ES-I3 (cell line): ENCODE measurements around the gene BCO1.

Experiments
- H3K36me3 ChIP-seq: 2 replicates; pipeline ENCODE4 v1.6.1; 2013; ENCODE audit warnings: mild to moderate bottlenecking, low read length, control low read depth, moderate library complexity; ENCODE audit not compliant: insufficient read depth
- H3K4me1 ChIP-seq: 2 replicates; pipeline ENCODE4 v1.6.1; 2013; ENCODE audit warnings: mild to moderate bottlenecking, control low read depth, low read length; ENCODE audit not compliant: insufficient read depth
- H3K9ac ChIP-seq: 2 replicates; pipeline ENCODE4 v1.6.1; 2013; ENCODE audit warnings: low read depth, mild to moderate bottlenecking, low read length, moderate library complexity
- H3K9me3 ChIP-seq: 2 replicates; pipeline ENCODE4 v1.6.1; 2013; ENCODE audit warnings: mild to moderate bottlenecking, low read length, moderate library complexity; ENCODE audit not compliant: control insufficient read depth, insufficient read depth

Gene BCO1

GRCh38 chr16:81238296-81239011 is at the start of gene BCO1:
BCO1 (plus strand) TSS chr16:81238689; CDS start chr16:81238909, 220 bp downstream.
- H3K4me1 ChIP-seq, result peaks cover 9% of the 10 kb centered on the region; the same call in 1 of the 2 replicates
- no peaks in the 10 kb centered on the region for H3K36me3 ChIP-seq
- peak within 1 kb of the TSS; percentile 45; the same call in 1 of the 2 replicates for H3K9ac ChIP-seq
- H3K9me3 ChIP-seq, result no peaks in the 10 kb centered on the region

DNA sequence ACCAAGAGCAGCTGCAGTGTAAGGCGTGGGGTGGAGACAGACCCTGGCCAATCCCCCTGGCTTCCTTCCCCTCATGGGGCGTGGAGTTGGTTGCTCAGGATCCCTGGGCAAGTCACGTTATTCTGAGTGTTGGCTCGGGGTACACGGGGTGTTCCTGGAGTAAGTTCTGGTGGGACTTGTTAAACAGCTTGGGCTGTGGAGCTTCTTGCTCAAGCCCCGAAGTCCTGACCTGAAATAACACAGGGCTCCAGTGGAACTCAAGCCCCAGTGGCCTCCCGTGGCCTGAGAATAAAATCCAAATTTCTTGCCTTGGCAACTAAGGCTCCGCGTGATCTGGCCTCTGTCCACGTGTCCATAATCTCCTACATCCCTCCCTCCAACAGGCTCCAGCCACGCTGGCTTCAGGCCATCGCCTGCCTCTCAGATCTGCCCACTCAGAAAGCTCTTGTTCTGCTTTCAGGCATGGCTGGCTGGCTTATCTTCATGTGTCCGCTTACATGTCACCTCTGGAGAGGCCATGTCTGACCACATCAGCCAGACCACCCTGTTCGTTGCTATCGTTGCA is 49.3 kb upstream of the BCO1 start:
- no peak overlapping the region for H3K9ac ChIP-seq

DNA sequence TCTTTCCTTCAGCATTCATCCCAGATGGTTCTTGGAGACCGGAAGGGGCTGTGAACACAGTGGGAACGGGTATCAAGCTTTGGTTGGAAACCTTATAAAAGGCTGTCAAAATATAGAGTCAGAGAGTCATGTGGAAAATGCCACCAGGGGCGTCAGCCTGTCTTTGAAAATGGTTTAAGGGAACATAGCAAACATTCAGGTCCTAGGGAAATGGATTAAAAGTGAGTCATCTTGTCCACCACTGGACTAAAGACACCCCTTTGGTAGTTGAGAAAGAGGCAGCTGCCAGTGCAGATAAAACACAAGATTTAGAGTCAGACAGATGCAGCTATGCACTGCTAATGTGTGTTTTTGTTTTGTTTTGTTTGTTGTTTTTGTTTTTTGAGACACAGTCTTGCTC is 47.8 kb upstream of the BCO1 start:
- Histone ChIP-seq H3K4me1 (no peaks in the 10 kb centered on the region), H3K9ac (no peak overlapping the region), H3K36me3 (no peaks in the 10 kb centered on the region), H3K9me3 (no peaks in the 10 kb centered on the region)

More for the DNA sequence above, 49.3 kb upstream of the BCO1 start:
- Histone ChIP-seq H3K36me3 (no peaks in the 10 kb centered on the region), H3K4me1 (no peaks in the 10 kb centered on the region), H3K9me3 (no peaks in the 10 kb centered on the region)

- no peak overlapping the region for H3K9ac ChIP-seq
- no peaks in the 10 kb centered on the region for H3K36me3 ChIP-seq
- H3K4me1 ChIP-seq, result no peaks in the 10 kb centered on the region
- no peaks in the 10 kb centered on the region for H3K9me3 ChIP-seq
These were observed 42.5 kb upstream of the BCO1 start for GRCh38 chr16:81195885-81196534.

- no peaks in the 10 kb centered on the region for H3K36me3 ChIP-seq
These were observed 39.9 kb upstream of the BCO1 start for GRCh38 chr16:81198635-81199034.

GRCh38 chr16:81201267-81201666 is 37.2 kb upstream of the BCO1 start:
- Histone ChIP-seq H3K4me1 (no peaks in the 10 kb centered on the region), H3K9ac (no peak overlapping the region), H3K36me3 (no peaks in the 10 kb centered on the region), H3K9me3 (no peaks in the 10 kb centered on the region)

More at GRCh38 chr16:81198635-81199034, 39.9 kb upstream of the BCO1 start:
- no peaks in the 10 kb centered on the region for H3K4me1 ChIP-seq
- no peaks in the 10 kb centered on the region for H3K9me3 ChIP-seq
- no peak overlapping the region for H3K9ac ChIP-seq

DNA sequence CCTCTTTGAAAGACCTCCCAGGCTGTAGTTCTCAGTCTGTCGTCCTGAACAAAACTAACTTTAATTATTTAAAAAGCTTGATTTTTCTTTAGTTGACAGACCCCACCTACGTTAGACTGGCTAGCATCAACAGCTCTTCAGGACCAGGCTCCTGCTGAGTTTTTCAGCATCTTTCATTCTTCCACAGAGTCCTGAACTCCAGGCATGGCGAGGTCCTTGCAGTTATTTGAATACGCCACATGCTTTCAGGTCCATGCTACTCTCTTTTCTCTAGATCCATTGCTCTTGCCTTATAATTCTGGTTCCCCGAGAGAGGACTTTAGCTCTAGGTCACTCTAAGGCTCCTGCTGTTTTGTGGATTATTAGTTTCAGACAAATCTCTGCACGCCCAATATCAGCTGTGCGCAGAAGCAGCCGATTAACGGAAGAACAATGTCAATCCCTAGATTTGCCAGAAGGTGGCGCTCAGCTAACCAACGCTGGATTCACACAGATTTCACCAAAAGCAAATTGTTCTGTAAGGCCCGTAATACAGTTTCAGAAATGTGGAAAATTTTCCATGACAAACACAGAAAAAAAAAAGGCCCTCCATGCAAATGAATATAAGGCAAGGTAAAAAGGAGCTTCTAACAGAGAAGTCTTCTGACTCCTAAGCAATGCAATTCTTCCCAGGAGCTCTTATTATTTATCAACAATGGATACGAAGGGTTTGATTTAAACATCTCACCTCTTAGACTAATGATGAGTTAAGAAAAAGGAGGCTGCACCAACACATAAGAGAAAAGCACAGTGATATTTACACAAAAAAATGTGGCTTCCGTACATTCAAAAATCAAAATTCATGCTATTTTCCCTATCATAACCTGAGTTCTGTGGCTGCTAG is 33.5 kb upstream of the BCO1 start:
- no peak overlapping the region for H3K9ac ChIP-seq
- H3K36me3 ChIP-seq, result no peaks in the 10 kb centered on the region
- H3K4me1 ChIP-seq, result no peaks in the 10 kb centered on the region
- H3K9me3 ChIP-seq, result no peaks in the 10 kb centered on the region

- no peaks in the 10 kb centered on the region for H3K9me3 ChIP-seq
- no peaks in the 10 kb centered on the region for H3K36me3 ChIP-seq
- H3K9ac ChIP-seq, result no peak overlapping the region
- H3K4me1 ChIP-seq, result no peaks in the 10 kb centered on the region
These were observed 31.4 kb upstream of the BCO1 start for GRCh38 chr16:81207076-81207475.

- no peaks in the 10 kb centered on the region for H3K9me3 ChIP-seq
- H3K9ac ChIP-seq, result no peak overlapping the region
- H3K36me3 ChIP-seq, result no peaks in the 10 kb centered on the region
- no peaks in the 10 kb centered on the region for H3K4me1 ChIP-seq
These were observed 27.7 kb upstream of the BCO1 start for GRCh38 chr16:81210807-81211206.

DNA sequence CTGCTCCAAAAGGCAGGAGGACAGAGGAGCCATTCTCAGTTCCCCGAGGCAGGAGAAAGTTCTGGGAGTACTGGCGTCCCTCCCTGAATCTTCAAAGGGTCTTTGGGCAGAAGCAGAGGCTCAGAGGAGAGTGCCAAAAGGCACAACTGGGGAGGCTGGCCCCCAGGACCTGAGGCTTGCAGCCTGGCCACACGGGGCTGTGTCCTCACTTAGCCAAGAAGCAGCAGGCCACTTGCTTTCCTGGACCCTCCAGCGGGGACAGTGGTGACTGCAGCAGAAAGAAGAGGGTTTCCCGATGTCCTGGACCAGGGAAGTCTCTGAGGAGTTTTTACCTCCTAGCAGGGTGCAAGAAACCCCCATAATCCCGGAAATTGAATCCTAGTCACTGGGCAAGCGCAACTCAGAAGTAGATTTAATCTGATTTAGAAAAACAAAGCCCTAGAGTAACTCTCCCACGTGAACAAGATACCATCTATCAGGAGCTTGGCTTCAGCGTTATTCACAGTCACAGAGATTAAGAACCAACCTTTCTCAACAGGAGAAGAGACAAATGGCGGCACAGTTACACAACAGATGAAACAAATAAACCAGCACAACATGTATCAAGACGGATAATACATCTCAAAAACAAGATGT is 25.5 kb upstream of the BCO1 start:
- no peaks in the 10 kb centered on the region for H3K9me3 ChIP-seq
- no peaks in the 10 kb centered on the region for H3K4me1 ChIP-seq
- no peaks in the 10 kb centered on the region for H3K36me3 ChIP-seq
- H3K9ac ChIP-seq, result no peak overlapping the region

DNA sequence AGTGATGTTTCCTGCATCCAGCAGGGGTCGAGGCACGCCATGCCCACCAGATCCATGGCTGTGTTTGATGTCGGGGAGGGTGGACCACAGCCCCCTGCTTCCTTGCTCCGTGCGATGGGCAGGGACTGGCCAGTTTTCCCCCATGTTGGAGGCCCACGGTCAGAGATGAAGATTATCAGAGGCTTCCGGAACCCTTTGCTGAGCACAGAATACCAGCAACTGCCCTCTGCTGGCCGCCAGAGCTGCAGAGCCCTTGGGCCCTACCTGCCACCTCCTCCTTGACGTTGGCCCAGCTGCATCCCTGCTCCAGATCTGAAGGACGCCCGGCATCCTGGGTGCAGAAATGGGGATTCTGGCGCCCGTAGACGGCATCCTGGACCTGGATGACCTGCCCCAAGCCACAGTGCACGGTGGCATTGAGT is 23.7 kb upstream of the BCO1 start:
- H3K4me1 ChIP-seq, result no peaks in the 10 kb centered on the region
- no peaks in the 10 kb centered on the region for H3K36me3 ChIP-seq
- no peak overlapping the region for H3K9ac ChIP-seq
- H3K9me3 ChIP-seq, result no peaks in the 10 kb centered on the region

- no peaks in the 10 kb centered on the region for H3K9me3 ChIP-seq
- H3K9ac ChIP-seq, result no peak overlapping the region
- H3K36me3 ChIP-seq, result no peaks in the 10 kb centered on the region
- H3K4me1 ChIP-seq, result no peaks in the 10 kb centered on the region
These were observed 22.4 kb upstream of the BCO1 start for GRCh38 chr16:81216114-81216513.

DNA sequence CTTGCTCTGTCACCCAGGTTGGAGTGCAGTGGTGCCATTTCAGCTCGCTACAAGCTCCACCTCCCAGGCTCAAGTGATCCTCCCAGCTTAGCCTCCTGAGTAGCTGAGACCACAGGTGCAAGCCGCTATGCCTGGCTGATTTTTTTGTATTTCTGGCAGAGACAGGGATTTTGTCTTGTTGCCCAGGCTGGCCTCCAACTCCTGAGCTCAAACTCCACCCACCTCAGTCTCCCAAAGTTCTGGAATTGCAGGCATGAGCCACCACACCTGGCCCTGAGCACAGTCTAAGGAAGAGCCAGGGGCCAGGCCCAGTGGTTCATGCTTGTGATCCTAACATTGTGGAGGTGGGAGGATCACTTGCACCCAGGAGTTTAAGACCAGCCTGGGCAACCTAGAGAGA is 21.8 kb upstream of the BCO1 start:
- no peaks in the 10 kb centered on the region for H3K9me3 ChIP-seq
- no peaks in the 10 kb centered on the region for H3K4me1 ChIP-seq
- H3K36me3 ChIP-seq, result no peaks in the 10 kb centered on the region
- H3K9ac ChIP-seq, result no peak overlapping the region

DNA sequence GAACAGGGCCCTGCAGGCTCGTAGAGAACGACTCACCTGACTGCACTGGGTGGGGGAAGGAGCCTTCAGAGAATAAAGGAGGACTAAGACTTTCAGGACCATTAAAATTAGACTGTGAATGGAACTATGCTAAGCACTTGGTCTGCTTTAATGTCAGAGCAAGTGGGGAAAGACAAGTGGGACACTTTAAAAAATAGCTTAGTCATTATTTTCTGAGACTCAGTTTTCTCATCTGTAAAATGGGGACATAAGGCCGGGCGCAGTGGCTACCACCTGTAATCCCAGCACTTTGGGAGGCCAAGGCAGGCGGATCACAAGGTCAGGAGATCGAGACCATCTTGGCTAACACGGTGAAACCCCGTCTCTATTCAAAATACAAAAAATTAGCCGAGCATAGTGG is 19.3 kb upstream of the BCO1 start:
- Histone ChIP-seq H3K9ac (no peak overlapping the region), H3K9me3 (no peaks in the 10 kb centered on the region), H3K36me3 (no peaks in the 10 kb centered on the region), H3K4me1 (no peaks in the 10 kb centered on the region; the same call in 1 of the 2 replicates)
